ENCODE data around the gene SULT6B1.
"Not testable (repeated sequence)": the region's sequence is repeated elsewhere in the genome, so short reads cannot be mapped to it uniquely, and the experiment has no call there.

SULT6B1 gene

GRCh38 chr2:37196320-37197195, 8.1 kb upstream of the SULT6B1 start, which contains the start of gene CEBPZOS:
Gene CEBPZOS, plus strand, starts transcription at chr2:37196496. Its CDS starts 3,209 bp downstream, at chr2:37199705.
- DNase-seq (ENCODE audit: low read depth), result peak; percentile 68

- DNase-seq (ENCODE audit: low read depth), result not testable (repeated sequence)
These were observed 7.4 kb upstream of the SULT6B1 start for GRCh38 chr2:37195862-37196319.

GRCh38 chr2:37192551-37192950, 4.1 kb upstream of the SULT6B1 start:
- no peak for DNase-seq (ENCODE audit: low read depth)

GRCh38 chr2:37191747-37192146, 3.3 kb upstream of the SULT6B1 start:
- DNase-seq (ENCODE audit: low read depth), result no peak

- DNase-seq (ENCODE audit: low read depth), result no peak
These were observed 2.8 kb upstream of the SULT6B1 start for GRCh38 chr2:37191253-37191652.

- no peak for DNase-seq (ENCODE audit: low read depth)
These were observed 1.8 kb upstream of the SULT6B1 start for GRCh38 chr2:37190290-37190689.

- peak; percentile 81 for DNase-seq (ENCODE audit: low read depth)
These were observed 1.1 kb upstream of the SULT6B1 start for GRCh38 chr2:37189452-37190153.

GRCh38 chr2:37181726-37182684, 6.5 kb downstream of the SULT6B1 start:
- DNase-seq (ENCODE audit: low read depth), result no peak

GRCh38 chr2:37180640-37181039, 7.8 kb downstream of the SULT6B1 start:
- no peak for DNase-seq (ENCODE audit: low read depth)

- DNase-seq (ENCODE audit: low read depth), result peak; percentile 16
These were observed 8.3 kb downstream of the SULT6B1 start for GRCh38 chr2:37180006-37180639.

GRCh38 chr2:37173741-37174140, 14.7 kb downstream of the SULT6B1 start:
- no peak for DNase-seq (ENCODE audit: low read depth)

- DNase-seq (ENCODE audit: low read depth), result no peak
These were observed 16.9 kb downstream of the SULT6B1 start for GRCh38 chr2:37171624-37171950.

- DNase-seq (ENCODE audit: low read depth), result peak; percentile 18
These were observed 20.1 kb downstream of the SULT6B1 start for GRCh38 chr2:37168217-37168981.

- no peak for DNase-seq (ENCODE audit: low read depth)
These were observed 20.8 kb downstream of the SULT6B1 start for GRCh38 chr2:37167636-37168180.

- no peak for DNase-seq (ENCODE audit: low read depth)
These were observed 23.7 kb downstream of the SULT6B1 start for GRCh38 chr2:37164757-37165156.

GRCh38 chr2:37156857-37157714, 31.4 kb downstream of the SULT6B1 start, which contains the start of gene EIF2AK2:
Gene EIF2AK2, minus strand, starts transcription at chr2:37156980. Its CDS starts 9,174 bp downstream, at chr2:37147806.
- DNase-seq (ENCODE audit: low read depth), result peak; percentile 87

- peak; percentile 46 for DNase-seq (ENCODE audit: low read depth)
These were observed 32.2 kb downstream of the SULT6B1 start for GRCh38 chr2:37156071-37156856.

- DNase-seq (ENCODE audit: low read depth), result no peak
These were observed 33.7 kb downstream of the SULT6B1 start for GRCh38 chr2:37154785-37155184.
